HepG2 (cell line): Measurements from ENCODE around the gene TMA7B. TPM values are rescaled to one million over a fixed set of nuclear protein-coding genes. Genes with fewer than 3 reads are reported as not detected.

Experiments used
- ATAC-seq: fragments of 200-7000 bp; cut with Tn5 transposase; 3 replicates; pipeline ENCODE4 v1.9.1; 2020; ENCODE audit warnings: mild to moderate bottlenecking, moderate library complexity
- BruUV-seq: library from RNA; stranded (reverse); fragments of 400-500 nt; replicated peaks from 2 replicates; lab custom pipeline; 2021; lab: Mats Ljungman, UMichigan
- CTCF ChIA-PET: fragments of 300-600 bp; formaldehyde crosslinking; extraction: SDS; loops from one replicate; lab custom pipeline; 2021; ENCODE audit warnings: low total read pairs, inconsistent platforms, low intra/inter-chr PET ratio; lab: Yijun Ruan, JAX
- POLR2A ChIA-PET: fragments of 350-600 bp; sonication (Branson Sonifier 250); formaldehyde crosslinking; loops from one replicate; lab custom pipeline; 2020; ENCODE audit warnings: antibody characterized with exemption, inconsistent platforms; lab: Yijun Ruan, JAX
- DNase-seq: peaks from one replicate; pipeline ENCODE4 v3.0.0-alpha.2; 2015; ENCODE audit warnings: low spot score
- FAIRE-seq: peaks from 3 replicates; lab custom pipeline; 2011; peaks lifted over from hg19 to GRCh38; lab: Jason Lieb, UNC
- H2AFZ ChIP-seq: one replicate; pipeline ENCODE4 v1.6.1; 2011; ENCODE audit warnings: low read length, inconsistent platforms
- H3K27ac ChIP-seq: fragments of 300-600 bp; 3 replicates; pipeline ENCODE4 v1.8.0; 2011; ENCODE audit warnings: mixed run types, mild to moderate bottlenecking, mixed read lengths, low read length, inconsistent platforms; ENCODE audit not compliant: insufficient read depth; ENCODE audit errors: extremely low read length
- H3K27me3 ChIP-seq, 2 experiments: fragments of 200-600 bp in 1 of 2; 2 replicates in 1 of 2; 3 replicates in 1 of 2; pipeline versions ENCODE4 v1.6.0 to v1.8.0; 2011; ENCODE audit warnings: low read length in 2 of 2, mild to moderate bottlenecking in 2 of 2, moderate library complexity in 2 of 2, inconsistent platforms in 1 of 2; ENCODE audit not compliant: insufficient read depth in 2 of 2, control insufficient read depth in 1 of 2
- H3K36me3 ChIP-seq, 2 experiments: fragments of 200-600 bp in 1 of 2; replicated peaks in 1 of 2; 2 replicates in 1 of 2; 3 replicates in 1 of 2; pipeline versions ENCODE4 v1.5.1 to v1.8.0; 2011; ENCODE audit warnings: low read length in 2 of 2, inconsistent platforms in 1 of 2; ENCODE audit not compliant: insufficient read depth in 2 of 2, control insufficient read depth in 1 of 2
- H3K4me1 ChIP-seq: 2 replicates; pipeline ENCODE4 v1.5.1; 2012; ENCODE audit warnings: low read length, inconsistent platforms; ENCODE audit not compliant: insufficient read depth
- H3K4me2 ChIP-seq: 2 replicates; pipeline ENCODE4 v1.6.0; 2011; ENCODE audit warnings: low read depth, low read length, inconsistent platforms
- H3K4me3 ChIP-seq, 3 experiments: fragments of 200-600 bp in 1 of 3; sonication (generic), shearing (Covaris generic) in 1 of 3; replicated peaks in 1 of 3; 2 replicates each; pipeline ENCODE4 v1.5.1; 2011 to 2016; ENCODE audit warnings: low read length in 3 of 3, inconsistent platforms in 2 of 3, low read depth in 2 of 3, mild to moderate bottlenecking in 2 of 3, control low read depth in 1 of 3, mixed read lengths in 1 of 3; ENCODE audit not compliant: insufficient read depth in 1 of 3
- H3K79me2 ChIP-seq: one replicate; pipeline ENCODE4 v1.6.1; 2011; ENCODE audit warnings: low read length, inconsistent platforms; ENCODE audit not compliant: insufficient read depth
- H3K9ac ChIP-seq: 2 replicates; pipeline ENCODE4 v1.6.0; 2011; ENCODE audit warnings: mild to moderate bottlenecking, low read depth, low read length, inconsistent platforms; ENCODE audit not compliant: insufficient read depth
- H3K9me3 ChIP-seq: 2 replicates; pipeline ENCODE4 v1.5.1; 2012; ENCODE audit warnings: mild to moderate bottlenecking, low read length
- H4K20me1 ChIP-seq: 2 replicates; pipeline ENCODE4 v1.6.0; 2011; ENCODE audit warnings: inconsistent platforms, mild to moderate bottlenecking, low read length, moderate library complexity; ENCODE audit not compliant: insufficient read depth
- ADNP ChIP-seq: sonication (generic); formaldehyde crosslinking; IDR thresholded peaks from 2 replicates; pipeline ENCODE4 v1.4.0; 2020; ENCODE audit warnings: missing genetic modification reagents
- ATM ChIP-seq: fragments of 450-650 bp; IDR thresholded peaks from 2 replicates; pipeline ENCODE4 v1.7.1; 2017; ENCODE audit warnings: mild to moderate bottlenecking, borderline replicate concordance
- CTCF ChIP-seq: sonication (generic); formaldehyde crosslinking; IDR thresholded peaks from 2 replicates; pipeline ENCODE4 v1.5.0; 2020; ENCODE audit warnings: mild to moderate bottlenecking, missing genetic modification reagents, moderate library complexity
- GATA4 ChIP-seq: sonication (generic); IDR thresholded peaks from 2 replicates; pipeline ENCODE4 v1.6.1; 2016; ENCODE audit warnings: antibody characterized with exemption, low read depth, borderline replicate concordance
- GMEB2 ChIP-seq: IDR thresholded peaks from 2 replicates; pipeline ENCODE4 v1.6.1; 2016; ENCODE audit warnings: missing biosample characterization, missing genetic modification reagents, low read depth
- PHF20 ChIP-seq: sonication (generic); formaldehyde crosslinking; IDR thresholded peaks from 2 replicates; pipeline ENCODE4 v1.5.0; 2020; ENCODE audit warnings: mild to moderate bottlenecking, missing genetic modification reagents
- ZBTB49 ChIP-seq: sonication (generic); formaldehyde crosslinking; IDR thresholded peaks from 2 replicates; pipeline ENCODE4 v1.4.0; 2020; ENCODE audit warnings: missing genetic modification reagents, borderline replicate concordance
- ZNF256 ChIP-seq: sonication (generic); formaldehyde crosslinking; conservative IDR thresholded peaks from 2 replicates; pipeline ENCODE4 v1.4.0; 2020; ENCODE audit warnings: missing genetic modification reagents
- ZNF672 ChIP-seq: sonication (generic); formaldehyde crosslinking; IDR thresholded peaks from 2 replicates; pipeline ENCODE4 v1.8.1; 2022; ENCODE audit warnings: missing genetic modification reagents
- ZNF772 ChIP-seq: sonication (generic); formaldehyde crosslinking; IDR thresholded peaks from 2 replicates; pipeline ENCODE4 v1.5.0; 2020; ENCODE audit warnings: mild to moderate bottlenecking, missing genetic modification reagents
- ZNF782 ChIP-seq: sonication (generic); formaldehyde crosslinking; IDR thresholded peaks from 2 replicates; pipeline ENCODE4 v1.4.0; 2020; ENCODE audit warnings: missing genetic modification reagents, mild to moderate bottlenecking, borderline replicate concordance
- ZNF850 ChIP-seq: sonication (generic); formaldehyde crosslinking; conservative IDR thresholded peaks from 2 replicates; pipeline ENCODE4 v1.9.0; 2021; ENCODE audit warnings: mild to moderate bottlenecking, missing genetic modification reagents
- WGBS: methylation state at CpG from one replicate; pipeline ENCODE4 v1.1.6; 2017; ENCODE audit warnings: low lambda C conversion rate; 5-methylcytosine and 5-hydroxymethylcytosine counted together
- in situ Hi-C: cut with HindIII; loops from 2 replicates; pipeline ENCODE4 v1.10.0; 2017; ENCODE audit warnings: low pct_unique_long_range_greater_than_20kb; ENCODE audit not compliant: extremely low pct_ligation_motif_present
- intact Hi-C: fragments of 100-400 bp; cut with micrococcal nuclease; formaldehyde crosslinking; loops from one replicate; pipeline ENCODE4 v1.10.0; 2022; ENCODE audit not compliant: unreplicated experiment
- polyA plus RNA-seq, 8 experiments: library from polyadenylated mRNA; depleted of rRNA in 3 of 8; stranded (reverse) in 7 of 8; unstranded in 1 of 8; fragments of >200 nt; fragmentation: Illumina TruSeq in 4 of 8; extraction: Trizol in 4 of 8; gene quantifications; 2 replicates each; pipeline versions ENCODE4 v1.2.1 to v1.2.3, GENCODE V29; 2011 to 2016; ENCODE audit warnings: low read depth in 4 of 8, missing spikeins in 1 of 8, mixed read lengths in 1 of 8; ENCODE audit not compliant: insufficient read depth in 1 of 8
- total RNA-seq, 5 experiments: library from RNA; depleted of rRNA; stranded (reverse); fragments of >200 nt; fragmentation: Illumina TruSeq; extraction: Trizol; gene quantifications; 2 replicates each; pipeline ENCODE4 v1.2.3, GENCODE V29; 2016; ENCODE audit warnings: low read depth in 1 of 5

The TMA7B gene
- total and polyA plus RNA-seq, 2 of the 13 experiments (the other 11 are each of a cell fraction or from before 2014, with no cell fraction given) = not detected

- in situ Hi-C loops (no loop called here), intact Hi-C loops (no loop called here)
- H4K20me1 ChIP-seq = no peaks in the 10 kb centered on the region
- no peak for DNase-seq
- no peak overlapping the region for H3K9ac ChIP-seq
- ATAC-seq = no peak
- ChIA-PET POLR2A (no interaction called here), CTCF (no interaction called here)
- H3K9me3 ChIP-seq = no peaks in the 10 kb centered on the region
- no peaks in the 10 kb centered on the region for H3K4me1 ChIP-seq
- no peak for FAIRE-seq
- no peak overlapping the region for H2AFZ ChIP-seq
- BruUV-seq = no TSS peak
- no peak overlapping the region for H3K27ac ChIP-seq
- no peak overlapping the region for H3K4me2 ChIP-seq
- H3K4me3 ChIP-seq = no peak overlapping the region
- H3K27me3 ChIP-seq = peaks cover 2 to 45% of the 10 kb centered on the region in 2 experiments; a peak in 3 of 5 replicates
- no peaks in the 10 kb centered on the region for H3K36me3 ChIP-seq
- TF ChIP-seq CTCF (CRISPR knock-in tag) = no peak
- WGBS = 11% methylated on average over 9 of the region's 11 CpGs
- H3K79me2 ChIP-seq = no peaks in the 10 kb centered on the region
Observed at GRCh38 chr22:40009292-40009774, 49.1 kb downstream of the TMA7B start.

- Histone ChIP-seq H3K4me3 (no peak overlapping the region), H3K4me1 (peaks cover 7% of the 10 kb centered on the region), H3K9me3 (no peaks in the 10 kb centered on the region), H3K36me3 (no peaks in the 10 kb centered on the region), H3K27me3 (peaks cover 4 to 45% of the 10 kb centered on the region in 2 experiments; a peak in 3 of 5 replicates), H3K9ac (no peak overlapping the region), H3K79me2 (no peaks in the 10 kb centered on the region), H2AFZ (no peak overlapping the region), H4K20me1 (no peaks in the 10 kb centered on the region), H3K27ac (no peak overlapping the region), H3K4me2 (no peak overlapping the region)
- ChIA-PET CTCF (no interaction called here), POLR2A (no interaction called here)
- in situ Hi-C loops (no loop called here), intact Hi-C loops (no loop called here)
- FAIRE-seq (no peak), ATAC-seq (no peak), DNase-seq (no peak)
- no peak for TF ChIP-seq ZNF256
- no peak for TF ChIP-seq ZNF850 (CRISPR knock-in tag)
- TF ChIP-seq ADNP = no peak
- no peak for TF ChIP-seq PHF20 (CRISPR knock-in tag)
- no peak for TF ChIP-seq GATA4
- no peak for TF ChIP-seq GMEB2
- no peak for TF ChIP-seq ZNF772 (CRISPR knock-in tag)
- no peak for TF ChIP-seq ZBTB49
- no peak for TF ChIP-seq ZNF672 (CRISPR knock-in tag)
- TF ChIP-seq ZNF782 = no peak
- no peak for TF ChIP-seq ATM
- WGBS = 52% methylated on average over 18 of the region's 24 CpGs
- no TSS peak for BruUV-seq
Observed at GRCh38 chr22:40009951-40010671, 49.9 kb downstream of the TMA7B start.
